ENCODE measurements around the gene BCAS4.

DNA sequence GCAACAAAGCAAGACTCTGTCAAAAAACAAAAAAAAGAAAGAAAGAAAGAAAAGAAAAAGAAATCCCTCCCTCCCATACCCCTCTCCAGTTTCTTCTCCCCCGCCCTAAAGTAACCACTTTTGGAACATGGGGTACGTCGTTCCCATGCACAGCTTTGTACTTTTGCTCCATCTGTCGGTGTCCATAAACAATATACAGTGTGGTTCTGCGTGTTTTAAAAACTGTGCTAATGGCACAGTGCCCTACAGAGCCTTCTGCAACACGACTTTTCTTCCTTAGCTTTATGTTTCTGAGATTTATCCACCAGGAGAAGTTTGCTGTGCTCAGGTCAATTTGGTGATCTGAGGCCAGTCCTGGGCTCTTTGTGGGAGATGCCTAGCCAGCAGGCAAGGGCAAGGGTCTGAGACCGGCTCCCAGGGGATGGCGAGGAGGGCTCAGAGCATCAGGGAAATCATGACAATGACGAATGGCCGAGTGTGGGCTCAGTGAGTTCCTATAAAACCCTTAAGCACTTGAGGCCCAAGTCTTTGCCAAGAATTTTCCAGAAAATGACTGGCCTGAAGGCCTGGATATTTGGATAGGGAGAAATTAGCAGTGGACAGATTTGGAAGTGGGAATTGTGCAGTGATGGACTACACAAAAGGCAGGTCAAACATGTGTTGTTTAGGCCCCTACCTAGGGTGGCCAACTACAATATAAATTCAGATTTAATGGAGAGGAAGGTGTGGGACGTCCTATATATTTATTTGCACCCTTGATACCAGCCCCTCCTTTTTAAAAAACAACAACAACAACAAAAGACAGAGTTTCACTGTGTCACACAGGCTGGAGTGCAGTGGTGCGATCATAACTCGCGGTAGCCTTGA is 1.9 kb upstream of the BCAS4 start:
- TF ChIP-seq EZH2 (IDR thresholded peaks at IDR 0.05; ENCODE audit: low read depth, unreplicated experiment) (no peak), POLR2AphosphoS5 (IDR thresholded peaks at IDR 0.05; ENCODE audit: low read depth) (no peak), CREB1 (CRISPR knock-in tag; IDR thresholded peaks at IDR 0.05; ENCODE audit: low read depth) (no peak), JUNB (IDR thresholded peaks at IDR 0.05; ENCODE audit: unreplicated experiment) (no peak), NANOG (IDR thresholded peaks at IDR 0.05; ENCODE audit: borderline replicate concordance) (no peak), EZH2phosphoT487 (IDR thresholded peaks at IDR 0.05; ENCODE audit: unreplicated experiment) (no peak), STAT1 (IDR thresholded peaks at IDR 0.05; ENCODE audit: unreplicated experiment) (no peak), ZNF331 (CRISPR knock-in tag; IDR thresholded peaks at IDR 0.05; ENCODE audit: low read depth) (no peak)
- TF ChIP-seq, protein P1, sequence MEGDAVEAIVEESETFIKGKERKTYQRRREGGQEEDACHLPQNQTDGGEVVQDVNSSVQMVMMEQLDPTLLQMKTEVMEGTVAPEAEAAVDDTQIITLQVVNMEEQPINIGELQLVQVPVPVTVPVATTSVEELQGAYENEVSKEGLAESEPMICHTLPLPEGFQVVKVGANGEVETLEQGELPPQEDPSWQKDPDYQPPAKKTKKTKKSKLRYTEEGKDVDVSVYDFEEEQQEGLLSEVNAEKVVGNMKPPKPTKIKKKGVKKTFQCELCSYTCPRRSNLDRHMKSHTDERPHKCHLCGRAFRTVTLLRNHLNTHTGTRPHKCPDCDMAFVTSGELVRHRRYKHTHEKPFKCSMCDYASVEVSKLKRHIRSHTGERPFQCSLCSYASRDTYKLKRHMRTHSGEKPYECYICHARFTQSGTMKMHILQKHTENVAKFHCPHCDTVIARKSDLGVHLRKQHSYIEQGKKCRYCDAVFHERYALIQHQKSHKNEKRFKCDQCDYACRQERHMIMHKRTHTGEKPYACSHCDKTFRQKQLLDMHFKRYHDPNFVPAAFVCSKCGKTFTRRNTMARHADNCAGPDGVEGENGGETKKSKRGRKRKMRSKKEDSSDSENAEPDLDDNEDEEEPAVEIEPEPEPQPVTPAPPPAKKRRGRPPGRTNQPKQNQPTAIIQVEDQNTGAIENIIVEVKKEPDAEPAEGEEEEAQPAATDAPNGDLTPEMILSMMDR (conservative IDR thresholded peaks at IDR 0.05; ENCODE audit: low read depth in 2 of 2): no peak
- TF ChIP-seq, protein P2, sequence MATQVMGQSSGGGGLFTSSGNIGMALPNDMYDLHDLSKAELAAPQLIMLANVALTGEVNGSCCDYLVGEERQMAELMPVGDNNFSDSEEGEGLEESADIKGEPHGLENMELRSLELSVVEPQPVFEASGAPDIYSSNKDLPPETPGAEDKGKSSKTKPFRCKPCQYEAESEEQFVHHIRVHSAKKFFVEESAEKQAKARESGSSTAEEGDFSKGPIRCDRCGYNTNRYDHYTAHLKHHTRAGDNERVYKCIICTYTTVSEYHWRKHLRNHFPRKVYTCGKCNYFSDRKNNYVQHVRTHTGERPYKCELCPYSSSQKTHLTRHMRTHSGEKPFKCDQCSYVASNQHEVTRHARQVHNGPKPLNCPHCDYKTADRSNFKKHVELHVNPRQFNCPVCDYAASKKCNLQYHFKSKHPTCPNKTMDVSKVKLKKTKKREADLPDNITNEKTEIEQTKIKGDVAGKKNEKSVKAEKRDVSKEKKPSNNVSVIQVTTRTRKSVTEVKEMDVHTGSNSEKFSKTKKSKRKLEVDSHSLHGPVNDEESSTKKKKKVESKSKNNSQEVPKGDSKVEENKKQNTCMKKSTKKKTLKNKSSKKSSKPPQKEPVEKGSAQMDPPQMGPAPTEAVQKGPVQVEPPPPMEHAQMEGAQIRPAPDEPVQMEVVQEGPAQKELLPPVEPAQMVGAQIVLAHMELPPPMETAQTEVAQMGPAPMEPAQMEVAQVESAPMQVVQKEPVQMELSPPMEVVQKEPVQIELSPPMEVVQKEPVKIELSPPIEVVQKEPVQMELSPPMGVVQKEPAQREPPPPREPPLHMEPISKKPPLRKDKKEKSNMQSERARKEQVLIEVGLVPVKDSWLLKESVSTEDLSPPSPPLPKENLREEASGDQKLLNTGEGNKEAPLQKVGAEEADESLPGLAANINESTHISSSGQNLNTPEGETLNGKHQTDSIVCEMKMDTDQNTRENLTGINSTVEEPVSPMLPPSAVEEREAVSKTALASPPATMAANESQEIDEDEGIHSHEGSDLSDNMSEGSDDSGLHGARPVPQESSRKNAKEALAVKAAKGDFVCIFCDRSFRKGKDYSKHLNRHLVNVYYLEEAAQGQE (IDR thresholded peaks at IDR 0.05; ENCODE audit: unreplicated experiment): no peak
- TF ChIP-seq, protein P3, sequence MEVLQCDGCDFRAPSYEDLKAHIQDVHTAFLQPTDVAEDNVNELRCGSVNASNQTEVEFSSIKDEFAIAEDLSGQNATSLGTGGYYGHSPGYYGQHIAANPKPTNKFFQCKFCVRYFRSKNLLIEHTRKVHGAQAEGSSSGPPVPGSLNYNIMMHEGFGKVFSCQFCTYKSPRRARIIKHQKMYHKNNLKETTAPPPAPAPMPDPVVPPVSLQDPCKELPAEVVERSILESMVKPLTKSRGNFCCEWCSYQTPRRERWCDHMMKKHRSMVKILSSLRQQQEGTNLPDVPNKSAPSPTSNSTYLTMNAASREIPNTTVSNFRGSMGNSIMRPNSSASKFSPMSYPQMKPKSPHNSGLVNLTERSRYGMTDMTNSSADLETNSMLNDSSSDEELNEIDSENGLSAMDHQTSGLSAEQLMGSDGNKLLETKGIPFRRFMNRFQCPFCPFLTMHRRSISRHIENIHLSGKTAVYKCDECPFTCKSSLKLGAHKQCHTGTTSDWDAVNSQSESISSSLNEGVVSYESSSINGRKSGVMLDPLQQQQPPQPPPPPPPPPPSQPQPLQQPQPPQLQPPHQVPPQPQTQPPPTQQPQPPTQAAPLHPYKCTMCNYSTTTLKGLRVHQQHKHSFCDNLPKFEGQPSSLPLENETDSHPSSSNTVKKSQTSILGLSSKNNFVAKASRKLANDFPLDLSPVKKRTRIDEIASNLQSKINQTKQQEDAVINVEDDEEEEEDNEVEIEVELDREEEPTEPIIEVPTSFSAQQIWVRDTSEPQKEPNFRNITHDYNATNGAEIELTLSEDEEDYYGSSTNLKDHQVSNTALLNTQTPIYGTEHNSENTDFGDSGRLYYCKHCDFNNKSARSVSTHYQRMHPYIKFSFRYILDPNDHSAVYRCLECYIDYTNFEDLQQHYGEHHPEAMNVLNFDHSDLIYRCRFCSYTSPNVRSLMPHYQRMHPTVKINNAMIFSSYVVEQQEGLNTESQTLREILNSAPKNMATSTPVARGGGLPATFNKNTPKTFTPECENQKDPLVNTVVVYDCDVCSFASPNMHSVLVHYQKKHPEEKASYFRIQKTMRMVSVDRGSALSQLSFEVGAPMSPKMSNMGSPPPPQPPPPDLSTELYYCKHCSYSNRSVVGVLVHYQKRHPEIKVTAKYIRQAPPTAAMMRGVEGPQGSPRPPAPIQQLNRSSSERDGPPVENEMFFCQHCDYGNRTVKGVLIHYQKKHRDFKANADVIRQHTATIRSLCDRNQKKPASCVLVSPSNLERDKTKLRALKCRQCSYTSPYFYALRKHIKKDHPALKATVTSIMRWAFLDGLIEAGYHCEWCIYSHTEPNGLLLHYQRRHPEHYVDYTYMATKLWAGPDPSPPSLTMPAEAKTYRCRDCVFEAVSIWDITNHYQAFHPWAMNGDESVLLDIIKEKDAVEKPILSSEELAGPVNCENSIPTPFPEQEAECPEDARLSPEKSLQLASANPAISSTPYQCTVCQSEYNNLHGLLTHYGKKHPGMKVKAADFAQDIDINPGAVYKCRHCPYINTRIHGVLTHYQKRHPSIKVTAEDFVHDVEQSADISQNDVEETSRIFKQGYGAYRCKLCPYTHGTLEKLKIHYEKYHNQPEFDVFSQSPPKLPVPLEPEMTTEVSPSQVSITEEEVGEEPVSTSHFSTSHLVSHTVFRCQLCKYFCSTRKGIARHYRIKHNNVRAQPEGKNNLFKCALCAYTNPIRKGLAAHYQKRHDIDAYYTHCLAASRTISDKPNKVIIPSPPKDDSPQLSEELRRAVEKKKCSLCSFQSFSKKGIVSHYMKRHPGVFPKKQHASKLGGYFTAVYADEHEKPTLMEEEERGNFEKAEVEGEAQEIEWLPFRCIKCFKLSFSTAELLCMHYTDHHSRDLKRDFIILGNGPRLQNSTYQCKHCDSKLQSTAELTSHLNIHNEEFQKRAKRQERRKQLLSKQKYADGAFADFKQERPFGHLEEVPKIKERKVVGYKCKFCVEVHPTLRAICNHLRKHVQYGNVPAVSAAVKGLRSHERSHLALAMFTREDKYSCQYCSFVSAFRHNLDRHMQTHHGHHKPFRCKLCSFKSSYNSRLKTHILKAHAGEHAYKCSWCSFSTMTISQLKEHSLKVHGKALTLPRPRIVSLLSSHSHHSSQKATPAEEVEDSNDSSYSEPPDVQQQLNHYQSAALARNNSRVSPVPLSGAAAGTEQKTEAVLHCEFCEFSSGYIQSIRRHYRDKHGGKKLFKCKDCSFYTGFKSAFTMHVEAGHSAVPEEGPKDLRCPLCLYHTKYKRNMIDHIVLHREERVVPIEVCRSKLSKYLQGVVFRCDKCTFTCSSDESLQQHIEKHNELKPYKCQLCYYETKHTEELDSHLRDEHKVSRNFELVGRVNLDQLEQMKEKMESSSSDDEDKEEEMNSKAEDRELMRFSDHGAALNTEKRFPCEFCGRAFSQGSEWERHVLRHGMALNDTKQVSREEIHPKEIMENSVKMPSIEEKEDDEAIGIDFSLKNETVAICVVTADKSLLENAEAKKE (CRISPR knock-in tag; IDR thresholded peaks at IDR 0.05): no peak
- TF ChIP-seq, protein P4, sequence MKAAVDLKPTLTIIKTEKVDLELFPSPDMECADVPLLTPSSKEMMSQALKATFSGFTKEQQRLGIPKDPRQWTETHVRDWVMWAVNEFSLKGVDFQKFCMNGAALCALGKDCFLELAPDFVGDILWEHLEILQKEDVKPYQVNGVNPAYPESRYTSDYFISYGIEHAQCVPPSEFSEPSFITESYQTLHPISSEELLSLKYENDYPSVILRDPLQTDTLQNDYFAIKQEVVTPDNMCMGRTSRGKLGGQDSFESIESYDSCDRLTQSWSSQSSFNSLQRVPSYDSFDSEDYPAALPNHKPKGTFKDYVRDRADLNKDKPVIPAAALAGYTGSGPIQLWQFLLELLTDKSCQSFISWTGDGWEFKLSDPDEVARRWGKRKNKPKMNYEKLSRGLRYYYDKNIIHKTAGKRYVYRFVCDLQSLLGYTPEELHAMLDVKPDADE (IDR thresholded peaks at IDR 0.05): no peak

Data from GM23338 (cell line).